Caco-2 (cell line): ENCODE measurements around the gene MORN3. TPM values are rescaled to one million over a fixed set of nuclear protein-coding genes. Genes with fewer than 3 reads are reported as not detected.

Experiments
- BruUV-seq: library from RNA; stranded (reverse); fragments of 400-500 nt; replicated peaks from 2 replicates; lab custom pipeline; 2021; lab: Mats Ljungman, UMichigan
- CTCF ChIA-PET: fragments of 300-600 bp; sonication (Branson Sonifier 250); formaldehyde crosslinking; loops from one replicate; lab custom pipeline; 2022; ENCODE audit warnings: antibody characterized with exemption; lab: Charles Lee
- POLR2A ChIA-PET: fragments of 300-600 bp; sonication (Branson Sonifier 250); formaldehyde crosslinking; loops from one replicate; lab custom pipeline; 2022; ENCODE audit warnings: antibody characterized with exemption; lab: Charles Lee
- DNase-seq, 2 experiments: peaks; one replicate each; pipeline versions ENCODE4 v3.0.0 to v3.0.0-alpha.2; 2020 to 2022
- H3K27me3 ChIP-seq: replicated peaks from 2 replicates; pipeline ENCODE4 v1.6.0; 2011; ENCODE audit warnings: low read length; ENCODE audit not compliant: control insufficient read depth, insufficient read depth
- H3K36me3 ChIP-seq: 2 replicates; pipeline ENCODE4 v1.5.1; 2011; ENCODE audit warnings: low read length; ENCODE audit not compliant: control insufficient read depth, insufficient read depth
- H3K4me1 ChIP-seq: fragments of 250-450 bp; sonication (Bioruptor Pico); 2 replicates; pipeline ENCODE4 v1.5.1; 2020; ENCODE audit warnings: mild to moderate bottlenecking
- H3K4me3 ChIP-seq: 2 replicates; pipeline ENCODE4 v1.5.1; 2011; ENCODE audit warnings: low read depth, mild to moderate bottlenecking, control low read depth, low read length
- H3K9me3 ChIP-seq: fragments of 250-450 bp; sonication (Bioruptor Pico); 2 replicates; pipeline ENCODE4 v1.5.1; 2020; ENCODE audit warnings: mild to moderate bottlenecking, moderate library complexity
- H3K27ac Mint-ChIP-seq: one replicate; pipeline ENCODE4 v1.8.0; 2022; ENCODE audit warnings: mixed read lengths; ENCODE audit not compliant: unreplicated experiment
- H3K27me3 Mint-ChIP-seq: one replicate; pipeline ENCODE4 v1.8.0; 2022; ENCODE audit warnings: mixed read lengths; ENCODE audit not compliant: insufficient read depth, unreplicated experiment
- H3K36me3 Mint-ChIP-seq: one replicate; pipeline ENCODE4 v1.8.0; 2022; ENCODE audit warnings: mild to moderate bottlenecking, mixed read lengths; ENCODE audit not compliant: insufficient read depth, unreplicated experiment
- H3K4me1 Mint-ChIP-seq: one replicate; pipeline ENCODE4 v1.8.0; 2022; ENCODE audit warnings: low read depth, mixed read lengths; ENCODE audit not compliant: unreplicated experiment
- H3K4me3 Mint-ChIP-seq: one replicate; pipeline ENCODE4 v1.8.0; 2022; ENCODE audit warnings: mild to moderate bottlenecking, moderate library complexity, mixed read lengths; ENCODE audit not compliant: unreplicated experiment
- H3K9me3 Mint-ChIP-seq: one replicate; pipeline ENCODE4 v1.8.0; 2022; ENCODE audit warnings: mixed read lengths; ENCODE audit not compliant: unreplicated experiment
- CTCF ChIP-seq, 2 experiments: fragments of 200-600 bp in 1 of 2; IDR thresholded peaks; 1 replicate in 1 of 2; 2 replicates in 1 of 2; pipeline versions ENCODE4 v1.5.1 to v1.8.0; 2011 to 2022; ENCODE audit warnings: antibody characterized with exemption in 1 of 2, control low read depth in 1 of 2, inconsistent platforms in 1 of 2, low read depth in 1 of 2, low read length in 1 of 2, mild to moderate bottlenecking in 1 of 2, moderate library complexity in 1 of 2; ENCODE audit not compliant: insufficient read depth in 1 of 2, severe bottlenecking in 1 of 2, unreplicated experiment in 1 of 2
- intact Hi-C: fragments of 100-400 bp; cut with micrococcal nuclease; formaldehyde crosslinking; loops from one replicate; pipeline ENCODE4 v1.10.0; 2022; ENCODE audit not compliant: unreplicated experiment
- total RNA-seq: library from RNA; stranded (reverse); gene quantifications from 2 replicates; pipeline ENCODE4 v1.2.3, GENCODE V29; 2022

Gene MORN3
- total RNA-seq, 1 experiment from 2014 or later = 36.5 TPM

GRCh38 chr12:121632069-121632970, 37.1 kb downstream of the MORN3 start:
- no peaks in the 10 kb centered on the region for H3K27me3 ChIP-seq
- H3K27ac Mint-ChIP-seq = peak overlapping the region; percentile 41
- peaks cover 2% of the 10 kb centered on the region for H3K36me3 ChIP-seq
- H3K4me3 ChIP-seq = no peak overlapping the region
- ChIA-PET CTCF (no interaction called here), POLR2A (no interaction called here)
- peaks cover 9% of the 10 kb centered on the region; the same call in 1 of the 2 replicates for H3K4me1 ChIP-seq
- peaks cover 9% of the 10 kb centered on the region for H3K4me1 Mint-ChIP-seq
- no peak overlapping the region for H3K4me3 Mint-ChIP-seq
- H3K9me3 Mint-ChIP-seq = no peaks in the 10 kb centered on the region
- no TSS peak for BruUV-seq
- H3K36me3 Mint-ChIP-seq = peaks cover 29% of the 10 kb centered on the region
- DNase-seq = no peak
- no peaks in the 10 kb centered on the region for H3K27me3 Mint-ChIP-seq
- TF ChIP-seq CTCF (IDR thresholded peaks at IDR 0.05; ENCODE audit: insufficient read depth in 1 of 2, low read depth in 1 of 2, low read length in 1 of 2, severe bottlenecking in 1 of 2, unreplicated experiment in 1 of 2) = no peak
- intact Hi-C loops = no loop called here
- no peaks in the 10 kb centered on the region for H3K9me3 ChIP-seq

GRCh38 chr12:121630791-121631355, 38.6 kb downstream of the MORN3 start:
- CTCF ChIA-PET = no interaction called here

More at GRCh38 chr12:121630791-121631355, 38.6 kb downstream of the MORN3 start:
- H3K9me3 Mint-ChIP-seq = no peaks in the 10 kb centered on the region
- Histone ChIP-seq H3K4me1 (peaks cover 11% of the 10 kb centered on the region), H3K4me3 (no peak overlapping the region), H3K27me3 (no peaks in the 10 kb centered on the region), H3K36me3 (peaks cover 2% of the 10 kb centered on the region), H3K9me3 (no peaks in the 10 kb centered on the region)
- no peak overlapping the region for H3K27ac Mint-ChIP-seq
- DNase-seq = no peak
- intact Hi-C loops = no loop called here
- no peaks in the 10 kb centered on the region for H3K27me3 Mint-ChIP-seq
- peaks cover 9% of the 10 kb centered on the region for H3K4me1 Mint-ChIP-seq
- no peak overlapping the region for H3K4me3 Mint-ChIP-seq
- peaks cover 29% of the 10 kb centered on the region for H3K36me3 Mint-ChIP-seq
- POLR2A ChIA-PET = no interaction called here
- BruUV-seq = no TSS peak
- TF ChIP-seq CTCF (IDR thresholded peaks at IDR 0.05; ENCODE audit: insufficient read depth in 1 of 2, low read depth in 1 of 2, low read length in 1 of 2, severe bottlenecking in 1 of 2, unreplicated experiment in 1 of 2) = no peak
